Measurements from ENCODE around the gene ELN. TPM values are rescaled to one million over a fixed set of nuclear protein-coding genes. Genes with fewer than 3 reads are reported as not detected.

Gene ELN
- total RNA-seq, 2 donors from 2014 or later: 92.6 to 131 TPM

DNA sequence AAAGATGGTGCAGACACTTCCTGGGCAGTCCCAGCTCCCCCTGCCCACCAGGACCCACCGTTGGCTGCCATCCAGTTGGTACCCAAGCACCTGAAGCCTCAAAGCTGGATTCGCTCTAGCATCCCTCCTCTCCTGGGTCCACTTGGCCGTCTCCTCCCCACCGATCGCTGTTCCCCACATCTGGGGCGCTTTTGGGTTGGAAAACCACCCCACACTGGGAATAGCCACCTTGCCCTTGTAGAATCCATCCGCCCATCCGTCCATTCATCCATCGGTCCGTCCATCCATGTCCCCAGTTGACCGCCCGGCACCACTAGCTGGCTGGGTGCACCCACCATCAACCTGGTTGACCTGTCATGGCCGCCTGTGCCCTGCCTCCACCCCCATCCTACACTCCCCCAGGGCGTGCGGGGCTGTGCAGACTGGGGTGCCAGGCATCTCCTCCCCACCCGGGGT lies 41.1 kb downstream of the ELN start:
- no peaks in the 10 kb centered on the region for H3K36me3 ChIP-seq (replicated peaks in 1 of 2; ENCODE audit: insufficient read depth in 1 of 2, low read depth in 2 of 2)
- DNase-seq: no peak
- H3K27ac ChIP-seq: no peak overlapping the region
- no peaks in the 10 kb centered on the region for H3K9me3 ChIP-seq
- TF ChIP-seq, protein P1, sequence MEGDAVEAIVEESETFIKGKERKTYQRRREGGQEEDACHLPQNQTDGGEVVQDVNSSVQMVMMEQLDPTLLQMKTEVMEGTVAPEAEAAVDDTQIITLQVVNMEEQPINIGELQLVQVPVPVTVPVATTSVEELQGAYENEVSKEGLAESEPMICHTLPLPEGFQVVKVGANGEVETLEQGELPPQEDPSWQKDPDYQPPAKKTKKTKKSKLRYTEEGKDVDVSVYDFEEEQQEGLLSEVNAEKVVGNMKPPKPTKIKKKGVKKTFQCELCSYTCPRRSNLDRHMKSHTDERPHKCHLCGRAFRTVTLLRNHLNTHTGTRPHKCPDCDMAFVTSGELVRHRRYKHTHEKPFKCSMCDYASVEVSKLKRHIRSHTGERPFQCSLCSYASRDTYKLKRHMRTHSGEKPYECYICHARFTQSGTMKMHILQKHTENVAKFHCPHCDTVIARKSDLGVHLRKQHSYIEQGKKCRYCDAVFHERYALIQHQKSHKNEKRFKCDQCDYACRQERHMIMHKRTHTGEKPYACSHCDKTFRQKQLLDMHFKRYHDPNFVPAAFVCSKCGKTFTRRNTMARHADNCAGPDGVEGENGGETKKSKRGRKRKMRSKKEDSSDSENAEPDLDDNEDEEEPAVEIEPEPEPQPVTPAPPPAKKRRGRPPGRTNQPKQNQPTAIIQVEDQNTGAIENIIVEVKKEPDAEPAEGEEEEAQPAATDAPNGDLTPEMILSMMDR (IDR thresholded peaks at IDR 0.05): no peak
- TF ChIP-seq POLR2A (IDR thresholded peaks at IDR 0.05): no peak
- intact Hi-C loops (cut with DNase I): no loop called here
- H3K27me3 ChIP-seq: no peaks in the 10 kb centered on the region
- WGBS, 2 donors: 85 to 92% methylated on average over 14 to 16 of the region's 16 CpGs
- no peaks in the 10 kb centered on the region for H3K4me1 ChIP-seq
- no peak for ATAC-seq
- H3K4me3 ChIP-seq: no peak overlapping the region

GRCh38 chr7:74069790-74070618 lies 42.0 kb downstream of the ELN start:
- H3K27ac ChIP-seq: no peak overlapping the region
- no peak for DNase-seq
- no peaks in the 10 kb centered on the region for H3K36me3 ChIP-seq (replicated peaks in 1 of 2; ENCODE audit: insufficient read depth in 1 of 2, low read depth in 2 of 2)
- no peaks in the 10 kb centered on the region for H3K27me3 ChIP-seq
- H3K9me3 ChIP-seq: no peaks in the 10 kb centered on the region
- no peak for ATAC-seq
- H3K4me3 ChIP-seq: no peak overlapping the region
- WGBS, 2 donors: 69 to 76% methylated on average over 10 to 11 of the region's 11 CpGs
- H3K4me1 ChIP-seq: no peaks in the 10 kb centered on the region
- TF ChIP-seq POLR2A (IDR thresholded peaks at IDR 0.05): no peak
- TF ChIP-seq, protein P1 (IDR thresholded peaks at IDR 0.05): no peak
- intact Hi-C loops (cut with DNase I): loop anchor here (5.0 kb wide), 1 partner anchor 117 kb away; no protein-coding TSS in a partner anchor

DNA sequence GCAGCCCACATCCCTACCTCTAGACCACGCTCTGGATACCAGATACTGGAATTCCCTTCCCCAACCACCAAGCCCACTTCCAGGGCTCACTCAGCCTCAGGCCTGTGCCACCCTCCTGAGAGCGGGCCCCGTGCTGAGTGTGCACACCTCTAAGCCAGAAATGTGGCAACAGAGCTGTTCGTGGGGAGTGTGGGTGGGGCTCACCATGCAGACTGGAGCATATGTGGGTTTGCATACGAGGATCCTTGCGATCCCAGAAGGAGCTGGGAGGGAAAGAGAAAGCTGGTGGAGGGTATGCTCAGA lies 42.6 kb downstream of the ELN start:
- H3K4me1 ChIP-seq: no peaks in the 10 kb centered on the region
- H3K9me3 ChIP-seq: no peaks in the 10 kb centered on the region
- 43 to 56% methylated on average over 5 to 6 of the region's 6 CpGs for WGBS, 2 donors

GRCh38 chr7:74071121-74071520 lies 43.1 kb downstream of the ELN start:
- DNase-seq (no peak), ATAC-seq (no peak)
- no peak overlapping the region for H3K27ac ChIP-seq
- no peaks in the 10 kb centered on the region for H3K9me3 ChIP-seq
- H3K36me3 ChIP-seq (replicated peaks in 1 of 2; ENCODE audit: insufficient read depth in 1 of 2, low read depth in 2 of 2): no peaks in the 10 kb centered on the region
- H3K27me3 ChIP-seq: no peaks in the 10 kb centered on the region
- 90 to 92% methylated on average over 3 of the region's 3 CpGs for WGBS, 2 donors
- TF ChIP-seq, protein P1 (IDR thresholded peaks at IDR 0.05): no peak
- no peaks in the 10 kb centered on the region for H3K4me1 ChIP-seq
- intact Hi-C loops (cut with DNase I): loop anchor here (5.0 kb wide), 1 partner anchor 116 kb away; no protein-coding TSS in a partner anchor
- no peak overlapping the region for H3K4me3 ChIP-seq

More for the DNA sequence above, 42.6 kb downstream of the ELN start:
- Histone ChIP-seq H3K4me3 (no peak overlapping the region), H3K36me3 (replicated peaks in 1 of 2; ENCODE audit: insufficient read depth in 1 of 2, low read depth in 2 of 2) (no peaks in the 10 kb centered on the region), H3K27me3 (no peaks in the 10 kb centered on the region), H3K27ac (no peak overlapping the region)
- ATAC-seq (no peak), DNase-seq (no peak)
- intact Hi-C loops (cut with DNase I): loop anchor here (5.0 kb wide), 1 partner anchor 117 kb away; no protein-coding TSS in a partner anchor
- TF ChIP-seq, protein P1 (IDR thresholded peaks at IDR 0.05): no peak
- no peak for TF ChIP-seq POLR2A (IDR thresholded peaks at IDR 0.05)
